GM23338 (cell line): ENCODE measurements around the gene FRRS1L. TPM values are rescaled to one million over a fixed set of nuclear protein-coding genes. Genes with fewer than 3 reads are reported as not detected.

Experiments used
- ATAC-seq: fragments of 200-7000 bp; cut with Tn5 transposase; 3 replicates; pipeline ENCODE4 v1.9.1; 2020
- DNase-seq: peaks from one replicate; pipeline ENCODE4 v3.0.0-alpha.2; 2015; ENCODE audit warnings: low spot score
- H2AFZ ChIP-seq: fragments of 200-600 bp; sonication (generic); 2 replicates; pipeline ENCODE4 v1.8.0; 2016; ENCODE audit warnings: antibody characterized with exemption, mild to moderate bottlenecking, moderate library complexity
- H3F3A ChIP-seq: fragments of 200-600 bp; sonication (generic); replicated peaks from 2 replicates; pipeline ENCODE4 v1.8.0; 2017; ENCODE audit warnings: antibody characterized with exemption, mixed run types, low read depth
- H3K27ac ChIP-seq: fragments of 200-600 bp; sonication (generic); 2 replicates; pipeline ENCODE4 v1.6.1; 2016; ENCODE audit warnings: low read depth
- H3K27me3 ChIP-seq: fragments of 200-600 bp; sonication (generic); 2 replicates; pipeline ENCODE4 v1.8.0; 2016; ENCODE audit warnings: mild to moderate bottlenecking, mixed run types, moderate library complexity; ENCODE audit not compliant: insufficient read depth
- H3K36me3 ChIP-seq: fragments of 200-600 bp; sonication (generic); 2 replicates; pipeline ENCODE4 v1.8.0; 2016; ENCODE audit warnings: mild to moderate bottlenecking; ENCODE audit not compliant: insufficient read depth
- H3K4me1 ChIP-seq: fragments of 200-600 bp; sonication (generic); 2 replicates; pipeline ENCODE4 v1.8.0; 2016; ENCODE audit warnings: mild to moderate bottlenecking, moderate library complexity; ENCODE audit not compliant: insufficient read depth
- H3K4me2 ChIP-seq: fragments of 200-600 bp; sonication (generic); 2 replicates; pipeline ENCODE4 v1.7.1; 2017; ENCODE audit warnings: mixed run types
- H3K4me3 ChIP-seq: fragments of 200-600 bp; sonication (generic); 2 replicates; pipeline ENCODE4 v1.6.1; 2016; ENCODE audit warnings: mixed run types
- H3K79me2 ChIP-seq: fragments of 200-600 bp; sonication (generic); replicated peaks from 2 replicates; pipeline ENCODE4 v1.8.0; 2017; ENCODE audit warnings: mild to moderate bottlenecking; ENCODE audit not compliant: insufficient read depth
- H3K9me2 ChIP-seq: fragments of 200-600 bp; sonication (generic); 2 replicates; pipeline ENCODE4 v1.8.0; 2017; ENCODE audit not compliant: insufficient read depth
- H4K20me1 ChIP-seq: fragments of 200-600 bp; sonication (generic); replicated peaks from 2 replicates; pipeline ENCODE4 v1.8.0; 2017; ENCODE audit warnings: mild to moderate bottlenecking; ENCODE audit not compliant: insufficient read depth
- H3K27ac Mint-ChIP-seq: 2 replicates; pipeline ENCODE4 v1.8.0; 2020; ENCODE audit warnings: inconsistent platforms, mild to moderate bottlenecking, moderate library complexity, mixed read lengths
- H3K27me3 Mint-ChIP-seq: 3 replicates; pipeline ENCODE4 v1.8.0; 2022; ENCODE audit warnings: low read depth, mild to moderate bottlenecking, moderate library complexity, mixed read lengths, inconsistent platforms; ENCODE audit not compliant: insufficient read depth, poor library complexity
- H3K36me3 Mint-ChIP-seq: 3 replicates; pipeline ENCODE4 v1.8.0; 2021; ENCODE audit warnings: low read depth, mild to moderate bottlenecking, inconsistent platforms, moderate library complexity, mixed read lengths
- H3K4me1 Mint-ChIP-seq: 3 replicates; pipeline ENCODE4 v1.8.0; 2020; ENCODE audit warnings: mild to moderate bottlenecking, inconsistent platforms, mixed read lengths
- H3K4me3 Mint-ChIP-seq: 3 replicates; pipeline ENCODE4 v1.8.0; 2021; ENCODE audit warnings: moderate library complexity, mild to moderate bottlenecking, inconsistent platforms, mixed read lengths
- H3K9me3 Mint-ChIP-seq: 3 replicates; pipeline ENCODE4 v1.8.0; 2020; ENCODE audit warnings: moderate library complexity, mild to moderate bottlenecking, inconsistent platforms, mixed read lengths
- CREB1 ChIP-seq: fragments of 250-450 bp; sonication (Bioruptor Pico); IDR thresholded peaks from 2 replicates; pipeline ENCODE4 v1.5.0; 2020; ENCODE audit warnings: low read depth, mild to moderate bottlenecking, moderate library complexity
- ETS1 ChIP-seq: IDR thresholded peaks from 2 replicates; pipeline ENCODE4 v1.6.1; 2016; ENCODE audit warnings: antibody characterized with exemption
- EZH2 ChIP-seq: fragments of 200-600 bp; sonication (generic); IDR thresholded peaks from one replicate; pipeline ENCODE4 v1.8.0; 2017; ENCODE audit warnings: antibody characterized with exemption, mild to moderate bottlenecking, low read depth; ENCODE audit not compliant: unreplicated experiment
- EZH2phosphoT487 ChIP-seq: fragments of 200-600 bp; sonication (generic); IDR thresholded peaks from one replicate; pipeline ENCODE4 v1.8.1; 2018; ENCODE audit warnings: antibody characterized with exemption; ENCODE audit not compliant: unreplicated experiment
- JUNB ChIP-seq: IDR thresholded peaks from one replicate; pipeline ENCODE4 v1.6.1; 2016; ENCODE audit warnings: antibody characterized with exemption; ENCODE audit not compliant: unreplicated experiment
- STAT1 ChIP-seq: IDR thresholded peaks from one replicate; pipeline ENCODE4 v1.6.1; 2016; ENCODE audit warnings: antibody characterized with exemption; ENCODE audit not compliant: unreplicated experiment
- ZNF114 ChIP-seq: fragments of 250-450 bp; sonication (Bioruptor Pico); IDR thresholded peaks from 2 replicates; pipeline ENCODE4 v1.5.0; 2020; ENCODE audit warnings: mild to moderate bottlenecking, moderate library complexity
- ZNF331 ChIP-seq: fragments of 250-450 bp; sonication (Bioruptor Pico); IDR thresholded peaks from 2 replicates; pipeline ENCODE4 v1.5.0; 2020; ENCODE audit warnings: low read depth, mild to moderate bottlenecking, moderate library complexity
- polyA plus RNA-seq: library from polyadenylated mRNA; unstranded; fragments of >200 nt; fragmentation: Nextera tagmentation; extraction: Ambion mirVana; gene quantifications from 2 replicates; pipeline ENCODE4 v1.2.1, GENCODE V29; 2016
- total RNA-seq: library from RNA; depleted of rRNA; stranded (reverse); fragments of >200 nt; shearing (Covaris generic); gene quantifications from 2 replicates; pipeline ENCODE4 v1.2.3, GENCODE V29; 2014
- TF ChIP-seq, protein P1 (sequence below), 2 experiments: fragments of 200-600 bp in 1 of 2; sonication (generic) in 1 of 2; conservative IDR thresholded peaks; 2 replicates each; pipeline versions ENCODE4 v1.5.1 to v1.6.1; 2016 to 2017; ENCODE audit warnings: antibody characterized with exemption in 2 of 2, low read depth in 2 of 2, mild to moderate bottlenecking in 2 of 2, moderate library complexity in 1 of 2

The FRRS1L gene
- total and polyA plus RNA-seq, 2 experiments from 2014 or later = 0.37 to 1.1 TPM

DNA sequence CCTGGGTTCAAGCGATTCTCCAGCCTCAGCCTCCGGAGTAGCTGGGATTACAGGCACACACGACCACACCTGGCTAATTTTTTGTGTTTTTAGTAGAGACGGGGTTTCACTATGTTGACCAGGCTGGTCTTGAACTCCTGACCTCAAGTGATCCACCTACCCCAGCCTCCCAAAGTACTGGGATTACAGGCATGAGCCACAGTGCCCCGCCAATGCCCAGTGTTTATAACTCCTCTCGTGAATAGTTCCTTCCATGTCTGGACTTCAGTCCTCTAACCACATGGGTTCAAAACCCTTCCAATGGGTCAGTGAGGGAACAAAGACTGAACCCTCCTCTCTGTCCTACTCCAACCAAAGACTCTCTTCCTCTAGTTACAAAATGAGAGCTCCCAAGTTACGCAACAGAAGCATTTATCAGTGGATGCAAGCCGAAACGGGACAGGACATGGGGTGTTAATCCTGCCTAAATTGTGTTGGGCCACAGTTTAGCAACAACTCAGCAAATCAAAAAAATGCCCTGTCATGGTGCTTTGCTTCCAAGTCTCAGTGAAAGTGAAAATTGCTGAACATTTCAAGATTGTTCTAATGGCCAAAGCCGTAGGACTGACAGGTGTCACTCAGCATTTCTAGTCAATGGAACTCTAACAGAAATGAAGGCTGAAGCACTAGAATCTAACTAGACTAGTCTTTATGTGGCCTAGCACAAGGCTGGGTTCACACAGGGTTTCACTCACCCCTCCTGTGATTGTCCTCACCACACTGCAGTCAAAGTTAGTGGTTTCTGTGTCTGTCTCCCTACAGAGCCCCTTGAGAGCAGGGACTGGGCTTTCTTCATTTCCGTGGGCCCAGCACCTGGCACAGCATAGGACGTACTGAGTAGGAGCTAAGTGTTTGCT is 44.1 kb downstream of the FRRS1L start (continued):
- TF ChIP-seq ETS1 (no peak), JUNB (no peak)
- TF ChIP-seq, protein P1, sequence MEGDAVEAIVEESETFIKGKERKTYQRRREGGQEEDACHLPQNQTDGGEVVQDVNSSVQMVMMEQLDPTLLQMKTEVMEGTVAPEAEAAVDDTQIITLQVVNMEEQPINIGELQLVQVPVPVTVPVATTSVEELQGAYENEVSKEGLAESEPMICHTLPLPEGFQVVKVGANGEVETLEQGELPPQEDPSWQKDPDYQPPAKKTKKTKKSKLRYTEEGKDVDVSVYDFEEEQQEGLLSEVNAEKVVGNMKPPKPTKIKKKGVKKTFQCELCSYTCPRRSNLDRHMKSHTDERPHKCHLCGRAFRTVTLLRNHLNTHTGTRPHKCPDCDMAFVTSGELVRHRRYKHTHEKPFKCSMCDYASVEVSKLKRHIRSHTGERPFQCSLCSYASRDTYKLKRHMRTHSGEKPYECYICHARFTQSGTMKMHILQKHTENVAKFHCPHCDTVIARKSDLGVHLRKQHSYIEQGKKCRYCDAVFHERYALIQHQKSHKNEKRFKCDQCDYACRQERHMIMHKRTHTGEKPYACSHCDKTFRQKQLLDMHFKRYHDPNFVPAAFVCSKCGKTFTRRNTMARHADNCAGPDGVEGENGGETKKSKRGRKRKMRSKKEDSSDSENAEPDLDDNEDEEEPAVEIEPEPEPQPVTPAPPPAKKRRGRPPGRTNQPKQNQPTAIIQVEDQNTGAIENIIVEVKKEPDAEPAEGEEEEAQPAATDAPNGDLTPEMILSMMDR (conservative IDR thresholded peaks at IDR 0.05; ENCODE audit: low read depth in 2 of 2) = no peak

- Mint-ChIP-seq H3K4me1 (peaks cover 32% of the 10 kb centered on the region), H3K4me3 (peak overlapping the region; percentile 97), H3K9me3 (no peaks in the 10 kb centered on the region), H3K27ac (peak overlapping the region; percentile 92), H3K27me3 (peaks cover 4% of the 10 kb centered on the region), H3K36me3 (peaks cover 10% of the 10 kb centered on the region)
- Histone ChIP-seq H3K4me2 (peak overlapping the region; percentile 78), H3K27ac (peak overlapping the region; percentile 17), H3K36me3 (no peaks in the 10 kb centered on the region), H3K79me2 (peaks cover 30% of the 10 kb centered on the region), H3K9me2 (no peaks in the 10 kb centered on the region), H2AFZ (peak overlapping the region; percentile 61; the same call in 1 of the 2 replicates), H3F3A (no peaks in the 10 kb centered on the region), H4K20me1 (peaks cover 24% of the 10 kb centered on the region), H3K4me3 (peak overlapping the region; percentile 82), H3K4me1 (peaks cover 34% of the 10 kb centered on the region), H3K27me3 (no peaks in the 10 kb centered on the region)
- no peak for TF ChIP-seq JUNB
- TF ChIP-seq ETS1 = no peak
- no peak for TF ChIP-seq ZNF114
- TF ChIP-seq EZH2 = no peak
- TF ChIP-seq ZNF331 = no peak
- TF ChIP-seq EZH2phosphoT487 = no peak
- TF ChIP-seq STAT1 = no peak
- no peak for TF ChIP-seq CREB1 (CRISPR knock-in tag)
- ATAC-seq (no peak), DNase-seq (peak; percentile 71)
Observed at GRCh38 chr9:109121232-109121796, 45.7 kb downstream of the FRRS1L start.
